Peyer's patch (tissue), 4 donors: ENCODE measurements around the gene CA9.

Source experiments
- CTCF ChIP-seq, 6 experiments: fragments of 450-650 bp in 4 of 6; fragments of 200-600 bp in 2 of 6; sonication (generic) in 1 of 6; IDR thresholded peaks; one replicate each; pipeline ENCODE4 v1.5.1; 2017 to 2019; ENCODE audit warnings: antibody characterized with exemption in 6 of 6, mild to moderate bottlenecking in 3 of 6, moderate library complexity in 1 of 6
- POLR2A ChIP-seq, 2 donors: fragments of 450-650 bp; IDR thresholded peaks; one replicate each; pipeline ENCODE4 v1.5.1; 2017; ENCODE audit warnings: antibody characterized with exemption in 2 of 2, mild to moderate bottlenecking in 2 of 2, moderate library complexity in 2 of 2

GRCh38 chr9:35702696-35703095 lies 29.0 kb downstream of the CA9 start:
- TF ChIP-seq POLR2A (IDR thresholded peaks at IDR 0.05) (no peak), CTCF (IDR thresholded peaks at IDR 0.05) (no peak)
